ENCODE measurements around the gene ERCC2.

DNA sequence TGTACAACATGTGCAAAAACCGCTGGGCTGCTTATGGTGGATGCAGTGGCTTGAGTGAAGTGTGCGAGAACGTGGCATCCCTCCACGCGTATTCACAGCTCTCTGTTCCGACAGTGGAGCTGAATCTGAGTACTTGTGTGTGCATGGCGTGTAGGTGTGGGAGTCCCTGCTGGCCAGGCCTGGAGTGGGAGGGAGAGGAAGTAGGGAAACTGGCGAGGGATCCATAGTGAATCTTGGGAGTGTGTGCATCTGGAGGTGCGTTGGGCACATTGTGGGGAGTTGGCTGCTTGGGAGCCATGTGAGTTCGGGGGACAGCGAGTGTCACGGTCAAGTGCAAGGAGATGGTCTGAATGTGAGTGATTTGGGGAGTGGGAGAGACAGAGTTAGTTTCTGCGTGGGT, 27.5 kb downstream of the ERCC2 start:
- TF ChIP-seq POLR2A (IDR thresholded peaks at IDR 0.05), result no peak
- no peak for TF ChIP-seq CTCF (IDR thresholded peaks at IDR 0.05)
- TF ChIP-seq EP300 (IDR thresholded peaks at IDR 0.05), result no peak

Data from ovary (tissue), 3 donors.